ENCODE results near the gene GBP1.
"Not testable (repeated sequence)": the region's sequence is repeated elsewhere in the genome, so short reads cannot be mapped to it uniquely, and the experiment has no call there.

The GBP1 gene

DNA sequence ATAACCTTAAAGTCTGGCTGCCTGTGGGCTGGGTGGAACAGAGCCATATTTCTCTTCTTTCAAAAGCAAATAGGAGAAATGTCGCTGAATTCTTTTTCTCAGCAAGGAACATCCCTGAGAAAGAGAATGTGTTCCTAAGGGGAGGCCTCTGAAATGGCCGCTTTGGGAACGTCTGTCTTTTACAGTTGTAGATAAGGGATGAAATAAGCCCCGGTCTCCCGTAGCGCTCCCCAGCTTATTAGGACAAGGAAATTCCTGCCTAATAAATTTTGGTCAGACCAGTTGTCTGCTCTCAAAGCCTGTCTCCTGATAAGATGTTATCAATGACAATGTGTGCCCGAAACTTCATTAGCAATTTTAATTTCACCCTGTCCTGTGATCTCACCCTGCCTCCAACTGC is 15.1 kb upstream of the GBP1 start:
- H3K36me3 Mint-ChIP-seq (ENCODE audit: low read depth); H3K4me3 Mint-ChIP-seq; H3K27me3 Mint-ChIP-seq; intact Hi-C loops (cut with micrococcal nuclease): not testable (repeated sequence)
- peak overlapping the region; percentile 70 for H3K27ac Mint-ChIP-seq
- peaks cover 17% of the 10 kb centered on the region for H3K4me1 Mint-ChIP-seq (ENCODE audit: low read depth)
- peaks cover 19% of the 10 kb centered on the region for H3K9me3 Mint-ChIP-seq

DNA sequence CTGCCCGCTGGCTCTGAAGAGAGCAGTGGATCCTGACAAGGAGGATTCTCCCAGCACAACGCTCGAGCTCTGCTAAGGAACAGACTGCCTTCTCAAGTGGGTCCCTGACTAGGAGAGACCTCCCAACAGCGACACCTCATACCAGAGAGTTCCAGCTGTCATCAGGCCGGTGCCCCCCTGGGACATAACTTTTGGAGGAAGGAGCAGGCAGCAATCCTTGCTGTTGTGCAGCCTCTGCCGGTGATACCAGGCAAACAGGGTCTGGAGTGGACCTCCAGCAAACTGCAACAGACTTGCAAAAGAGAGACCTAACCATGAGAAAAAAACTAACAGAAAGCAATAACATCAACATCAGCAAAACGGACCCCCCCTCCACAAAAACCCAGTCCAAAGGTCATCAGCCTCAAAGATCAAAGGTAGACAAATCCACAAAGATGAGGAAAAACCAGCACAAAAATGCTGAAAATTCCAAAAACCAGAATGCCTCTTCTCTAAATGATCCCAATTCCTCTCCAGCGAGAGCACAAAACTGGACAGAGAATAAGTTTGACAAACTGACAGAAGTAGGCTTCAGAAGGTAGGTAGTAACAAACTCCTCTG is 7.6 kb upstream of the GBP1 start:
- H3K27ac Mint-ChIP-seq; H3K36me3 Mint-ChIP-seq (ENCODE audit: low read depth); H3K4me3 Mint-ChIP-seq; H3K27me3 Mint-ChIP-seq; intact Hi-C loops (cut with micrococcal nuclease): not testable (repeated sequence)
- Mint-ChIP-seq H3K9me3 (peaks cover 13% of the 10 kb centered on the region), H3K4me1 (ENCODE audit: low read depth) (peaks cover 11% of the 10 kb centered on the region)

GRCh38 chr1:89070509-89070908 is 5.5 kb upstream of the GBP1 start:
- Mint-ChIP-seq H3K4me1 (ENCODE audit: low read depth) (peaks cover 11% of the 10 kb centered on the region), H3K4me3 (no peak overlapping the region), H3K27ac (peak overlapping the region; percentile 80), H3K9me3 (peaks cover 13% of the 10 kb centered on the region), H3K27me3 (peaks cover 4% of the 10 kb centered on the region), H3K36me3 (ENCODE audit: low read depth) (no peaks in the 10 kb centered on the region)
- intact Hi-C loops (cut with micrococcal nuclease): no loop called here

GRCh38 chr1:89069951-89070350 is 4.9 kb upstream of the GBP1 start:
- Mint-ChIP-seq H3K27me3 (peaks cover 4% of the 10 kb centered on the region), H3K27ac (peak overlapping the region; percentile 80), H3K4me1 (ENCODE audit: low read depth) (peaks cover 11% of the 10 kb centered on the region)

DNA sequence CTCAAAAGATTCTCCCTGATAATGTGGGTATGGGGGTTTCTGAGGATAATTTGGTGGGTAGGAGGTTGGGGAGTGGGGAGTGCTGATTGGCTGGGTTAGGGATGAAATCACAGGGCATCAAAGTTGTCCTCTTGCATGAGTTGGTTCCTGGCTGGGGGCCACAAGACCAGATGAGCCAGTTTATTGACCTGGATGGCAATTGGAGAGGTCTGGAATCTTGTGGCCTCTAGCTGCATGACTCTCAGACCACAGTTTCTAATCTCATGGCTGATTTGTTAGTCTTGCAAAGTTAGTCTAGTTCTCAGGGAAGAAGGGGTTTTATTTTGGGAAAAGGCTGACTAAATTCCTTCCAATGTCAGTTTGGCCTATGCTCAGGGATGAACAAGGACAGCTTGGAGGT is 3.3 kb upstream of the GBP1 start:
- Mint-ChIP-seq H3K27me3 (peaks cover 4% of the 10 kb centered on the region), H3K27ac (peak overlapping the region; percentile 6), H3K4me1 (ENCODE audit: low read depth) (peaks cover 25% of the 10 kb centered on the region), H3K9me3 (no peaks in the 10 kb centered on the region), H3K4me3 (no peak overlapping the region), H3K36me3 (ENCODE audit: low read depth) (no peaks in the 10 kb centered on the region)
- intact Hi-C loops (cut with micrococcal nuclease): no loop called here

More at GRCh38 chr1:89069951-89070350, 4.9 kb upstream of the GBP1 start:
- Mint-ChIP-seq H3K9me3 (peaks cover 11% of the 10 kb centered on the region), H3K4me3 (peak overlapping the region; percentile 70), H3K36me3 (ENCODE audit: low read depth) (no peaks in the 10 kb centered on the region)
- intact Hi-C loops (cut with micrococcal nuclease): no loop called here

DNA sequence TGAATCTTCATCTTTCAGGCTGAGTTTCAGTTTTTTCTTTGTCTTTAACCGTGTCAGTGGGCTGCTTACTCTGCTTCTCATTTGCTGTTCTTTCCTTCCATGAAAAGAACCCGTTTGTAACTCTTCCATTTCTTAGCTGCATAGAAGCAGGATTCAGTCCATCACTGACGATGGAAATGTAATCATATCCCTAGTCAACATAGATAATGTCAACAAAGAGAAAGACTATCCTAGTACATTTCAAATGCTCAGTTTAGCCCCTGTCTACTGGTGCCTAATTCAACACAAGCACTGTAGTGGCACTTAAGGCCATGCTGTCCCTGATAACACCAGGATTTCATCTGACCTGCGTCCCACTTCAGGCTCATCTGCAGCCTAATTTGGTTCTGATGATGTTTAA is 376 bp downstream of the GBP1 start:
- peaks cover 15% of the 10 kb centered on the region for H3K4me1 Mint-ChIP-seq (ENCODE audit: low read depth)
- H3K9me3 Mint-ChIP-seq: no peaks in the 10 kb centered on the region
- intact Hi-C loops (cut with micrococcal nuclease): no loop called here
- no peaks in the 10 kb centered on the region for H3K27me3 Mint-ChIP-seq
- H3K4me3 Mint-ChIP-seq: peak overlapping the region; percentile 72
- peak overlapping the region; percentile 76 for H3K27ac Mint-ChIP-seq
- H3K36me3 Mint-ChIP-seq (ENCODE audit: low read depth): peaks cover 7% of the 10 kb centered on the region

- intact Hi-C loops (cut with micrococcal nuclease): no loop called here
- H3K9me3 Mint-ChIP-seq: no peaks in the 10 kb centered on the region
- H3K4me1 Mint-ChIP-seq (ENCODE audit: low read depth): peaks cover 14% of the 10 kb centered on the region
- H3K36me3 Mint-ChIP-seq (ENCODE audit: low read depth): peaks cover 16% of the 10 kb centered on the region
- H3K27me3 Mint-ChIP-seq: no peaks in the 10 kb centered on the region
- H3K4me3 Mint-ChIP-seq: no peak overlapping the region
- no peak overlapping the region for H3K27ac Mint-ChIP-seq
These were observed 1.9 kb downstream of the GBP1 start for GRCh38 chr1:89063094-89063493.

- no peaks in the 10 kb centered on the region for H3K27me3 Mint-ChIP-seq
- no peak overlapping the region for H3K27ac Mint-ChIP-seq
- no peaks in the 10 kb centered on the region for H3K9me3 Mint-ChIP-seq
- H3K4me3 Mint-ChIP-seq: no peak overlapping the region
- peaks cover 31% of the 10 kb centered on the region for H3K36me3 Mint-ChIP-seq (ENCODE audit: low read depth)
- peaks cover 23% of the 10 kb centered on the region for H3K4me1 Mint-ChIP-seq (ENCODE audit: low read depth)
- intact Hi-C loops (cut with micrococcal nuclease): no loop called here
These were observed 4.9 kb downstream of the GBP1 start for GRCh38 chr1:89060091-89060490.

DNA sequence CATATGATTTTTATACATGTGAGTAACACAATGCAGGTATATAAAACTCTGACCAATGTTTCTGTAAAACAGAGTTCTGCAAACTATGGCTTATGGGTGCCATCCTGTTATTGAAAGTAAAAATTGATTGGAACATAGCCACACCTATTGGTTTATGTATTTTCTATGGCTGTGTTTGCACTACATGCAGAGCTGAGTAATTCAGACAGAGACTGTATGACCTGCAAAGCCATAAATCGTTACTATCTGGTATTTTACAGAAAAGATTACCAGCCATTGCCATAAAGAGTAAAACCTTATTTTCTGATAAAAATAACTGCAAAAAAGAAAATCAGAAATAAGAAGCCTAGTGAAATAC is 13.1 kb downstream of the GBP1 start:
- Mint-ChIP-seq H3K4me3 (no peak overlapping the region), H3K9me3 (no peaks in the 10 kb centered on the region), H3K36me3 (ENCODE audit: low read depth) (peaks cover 43% of the 10 kb centered on the region), H3K27me3 (no peaks in the 10 kb centered on the region), H3K27ac (no peak overlapping the region), H3K4me1 (ENCODE audit: low read depth) (peaks cover 22% of the 10 kb centered on the region)
- intact Hi-C loops (cut with micrococcal nuclease): no loop called here

DNA sequence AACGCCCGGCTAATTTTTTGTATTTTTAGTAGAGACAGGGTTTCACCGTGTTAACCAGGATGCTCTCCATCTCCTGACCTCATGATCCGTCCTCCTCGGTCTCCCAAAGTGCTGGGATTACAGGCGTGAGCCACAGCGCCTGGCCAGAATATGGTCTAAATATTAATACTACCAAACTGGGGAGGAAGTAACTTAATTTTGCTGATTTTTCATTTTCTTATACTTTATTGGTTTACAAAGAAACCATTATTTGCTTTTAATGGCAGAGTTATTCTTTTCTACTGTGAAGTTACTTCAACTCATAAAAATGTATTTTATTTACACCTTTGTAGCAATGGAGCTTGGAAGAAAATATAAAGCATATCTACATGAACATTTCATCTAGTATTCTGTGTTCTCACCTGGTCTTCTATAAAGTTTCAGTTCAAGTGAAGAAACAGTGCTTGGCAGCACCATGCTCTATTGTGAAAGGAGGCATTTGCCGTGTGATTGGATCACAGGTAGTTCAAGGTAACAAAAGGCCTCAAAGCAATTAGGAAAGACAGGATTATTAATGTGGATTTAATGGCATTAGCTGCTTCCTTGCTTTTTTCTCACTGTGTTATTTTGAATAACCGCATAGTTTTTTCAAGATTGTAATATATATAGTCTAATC is 13.6 kb downstream of the GBP1 start:
- H3K4me1 Mint-ChIP-seq (ENCODE audit: low read depth): peaks cover 19% of the 10 kb centered on the region
- H3K9me3 Mint-ChIP-seq: no peaks in the 10 kb centered on the region
- H3K4me3 Mint-ChIP-seq: no peak overlapping the region
- intact Hi-C loops (cut with micrococcal nuclease): no loop called here
- H3K27me3 Mint-ChIP-seq: no peaks in the 10 kb centered on the region
- no peak overlapping the region for H3K27ac Mint-ChIP-seq
- H3K36me3 Mint-ChIP-seq (ENCODE audit: low read depth): peaks cover 38% of the 10 kb centered on the region

DNA sequence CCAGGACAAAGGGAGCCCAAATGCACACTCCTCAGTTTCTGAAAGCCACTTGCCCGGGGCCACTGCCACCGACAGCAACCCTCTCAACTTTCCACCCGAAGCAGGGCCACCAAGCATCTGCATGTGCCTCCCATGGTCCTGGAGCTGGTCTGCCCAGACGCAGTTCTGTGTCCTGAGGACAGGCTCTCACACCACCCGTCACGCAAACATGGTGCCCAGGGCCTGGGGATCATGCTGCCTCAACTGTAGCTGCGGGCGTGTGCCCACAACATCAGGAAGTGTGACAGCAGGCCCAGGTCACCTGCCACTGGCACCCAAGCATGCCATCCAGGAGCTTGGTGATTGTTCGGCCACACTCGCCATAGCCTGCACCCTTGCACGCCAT is 14.4 kb downstream of the GBP1 start:
- peak overlapping the region; percentile 2 for H3K27ac Mint-ChIP-seq
- H3K4me1 Mint-ChIP-seq (ENCODE audit: low read depth): peaks cover 13% of the 10 kb centered on the region
- intact Hi-C loops (cut with micrococcal nuclease): no loop called here
- no peak overlapping the region for H3K4me3 Mint-ChIP-seq
- H3K27me3 Mint-ChIP-seq: no peaks in the 10 kb centered on the region
- H3K36me3 Mint-ChIP-seq (ENCODE audit: low read depth): peaks cover 32% of the 10 kb centered on the region
- no peaks in the 10 kb centered on the region for H3K9me3 Mint-ChIP-seq

DNA sequence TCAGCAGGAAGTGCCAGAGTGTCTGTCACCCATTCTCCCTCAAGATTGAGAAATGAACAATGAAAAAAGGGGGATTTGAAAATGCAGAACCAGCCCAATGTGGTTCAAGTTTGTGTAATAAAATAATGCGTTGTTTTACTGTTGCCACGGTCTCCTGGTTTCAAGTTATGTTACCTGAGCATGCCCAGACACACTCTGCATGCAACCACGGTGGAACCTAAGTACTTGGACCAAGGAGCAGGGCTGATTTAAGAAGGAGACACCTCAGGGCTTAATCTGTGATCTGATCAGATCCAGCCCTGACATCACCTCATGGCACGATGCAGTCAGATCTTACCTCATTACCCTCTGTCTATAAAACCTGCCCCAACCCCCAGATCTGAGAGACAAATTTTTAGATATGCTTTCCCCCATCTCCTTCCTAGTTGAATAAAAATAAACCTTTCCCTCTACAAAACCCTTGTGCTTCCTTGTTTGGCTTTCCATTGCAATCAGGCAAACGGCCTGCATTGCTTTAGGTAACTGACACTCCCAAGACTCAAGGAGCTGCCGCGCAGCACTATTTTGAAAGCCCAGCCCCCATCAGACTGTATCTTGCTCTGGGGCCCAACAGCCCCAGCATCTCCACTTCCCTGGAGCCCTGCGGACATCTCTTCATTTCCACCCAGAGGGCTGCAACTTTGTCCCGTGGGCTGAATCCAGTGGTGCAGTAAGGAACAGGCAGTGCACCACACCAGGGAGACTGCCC is 14.9 kb downstream of the GBP1 start:
- intact Hi-C loops (cut with micrococcal nuclease): not testable (repeated sequence)

GRCh38 chr1:89049187-89049586 is 15.8 kb downstream of the GBP1 start:
- H3K27ac Mint-ChIP-seq; intact Hi-C loops (cut with micrococcal nuclease); H3K9me3 Mint-ChIP-seq; H3K4me3 Mint-ChIP-seq; H3K27me3 Mint-ChIP-seq: not testable (repeated sequence)
- Mint-ChIP-seq H3K4me1 (ENCODE audit: low read depth) (peaks cover 13% of the 10 kb centered on the region), H3K36me3 (ENCODE audit: low read depth) (peaks cover 20% of the 10 kb centered on the region)

More for the DNA sequence above, 14.9 kb downstream of the GBP1 start:
- H3K9me3 Mint-ChIP-seq, H3K27me3 Mint-ChIP-seq, H3K4me3 Mint-ChIP-seq: not testable (repeated sequence)
- peaks cover 13% of the 10 kb centered on the region for H3K4me1 Mint-ChIP-seq (ENCODE audit: low read depth)
- peak overlapping the region; percentile 2 for H3K27ac Mint-ChIP-seq
- H3K36me3 Mint-ChIP-seq (ENCODE audit: low read depth): peaks cover 29% of the 10 kb centered on the region

DNA sequence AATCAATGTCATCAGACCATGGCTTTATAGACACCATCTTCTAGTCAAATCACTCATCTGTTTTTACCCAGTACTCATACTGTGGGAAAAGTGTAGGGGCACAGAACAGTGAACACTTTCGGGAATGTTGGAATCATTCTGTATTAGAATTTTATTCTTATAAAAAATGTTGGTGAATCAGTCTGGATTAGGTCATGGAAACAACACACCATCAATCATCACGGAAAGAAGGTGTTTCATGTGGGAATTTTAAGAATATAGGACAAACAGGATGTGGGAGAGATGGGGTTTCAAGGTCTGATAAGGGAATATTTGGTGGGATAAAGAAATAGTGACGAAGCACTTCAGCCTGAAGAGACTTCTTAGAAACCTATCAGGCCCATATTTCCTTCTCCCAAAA is 17.3 kb downstream of the GBP1 start:
- Mint-ChIP-seq H3K9me3 (peaks cover 7% of the 10 kb centered on the region), H3K4me1 (ENCODE audit: low read depth) (peaks cover 13% of the 10 kb centered on the region), H3K4me3 (no peak overlapping the region), H3K36me3 (ENCODE audit: low read depth) (peaks cover 8% of the 10 kb centered on the region), H3K27me3 (no peaks in the 10 kb centered on the region), H3K27ac (no peak overlapping the region)
- intact Hi-C loops (cut with micrococcal nuclease): no loop called here
